HepG2 (cell line): ENCODE results near the gene CNIH3. TPM values are rescaled to one million over a fixed set of nuclear protein-coding genes. Genes with fewer than 3 reads are reported as not detected.

Experiments used
- ATAC-seq: fragments of 200-7000 bp; cut with Tn5 transposase; 3 replicates; pipeline ENCODE4 v1.9.1; 2020; ENCODE audit warnings: mild to moderate bottlenecking, moderate library complexity
- BruUV-seq: library from RNA; stranded (reverse); fragments of 400-500 nt; replicated peaks from 2 replicates; lab custom pipeline; 2021; lab: Mats Ljungman, UMichigan
- CTCF ChIA-PET: fragments of 300-600 bp; formaldehyde crosslinking; extraction: SDS; loops from one replicate; lab custom pipeline; 2021; ENCODE audit warnings: low total read pairs, inconsistent platforms, low intra/inter-chr PET ratio; lab: Yijun Ruan, JAX
- POLR2A ChIA-PET: fragments of 350-600 bp; sonication (Branson Sonifier 250); formaldehyde crosslinking; loops from one replicate; lab custom pipeline; 2020; ENCODE audit warnings: antibody characterized with exemption, inconsistent platforms; lab: Yijun Ruan, JAX
- DNase-seq: peaks from one replicate; pipeline ENCODE4 v3.0.0-alpha.2; 2015; ENCODE audit warnings: low spot score
- FAIRE-seq: peaks from 3 replicates; lab custom pipeline; 2011; peaks lifted over from hg19 to GRCh38; lab: Jason Lieb, UNC
- H2AFZ ChIP-seq: one replicate; pipeline ENCODE4 v1.6.1; 2011; ENCODE audit warnings: low read length, inconsistent platforms
- H3K27ac ChIP-seq: fragments of 300-600 bp; 3 replicates; pipeline ENCODE4 v1.8.0; 2011; ENCODE audit warnings: mixed run types, mild to moderate bottlenecking, mixed read lengths, low read length, inconsistent platforms; ENCODE audit not compliant: insufficient read depth; ENCODE audit errors: extremely low read length
- H3K27me3 ChIP-seq, 2 experiments: fragments of 200-600 bp in 1 of 2; 2 replicates in 1 of 2; 3 replicates in 1 of 2; pipeline versions ENCODE4 v1.6.0 to v1.8.0; 2011; ENCODE audit warnings: low read length in 2 of 2, mild to moderate bottlenecking in 2 of 2, moderate library complexity in 2 of 2, inconsistent platforms in 1 of 2; ENCODE audit not compliant: insufficient read depth in 2 of 2, control insufficient read depth in 1 of 2
- H3K36me3 ChIP-seq, 2 experiments: fragments of 200-600 bp in 1 of 2; replicated peaks in 1 of 2; 2 replicates in 1 of 2; 3 replicates in 1 of 2; pipeline versions ENCODE4 v1.5.1 to v1.8.0; 2011; ENCODE audit warnings: low read length in 2 of 2, inconsistent platforms in 1 of 2; ENCODE audit not compliant: insufficient read depth in 2 of 2, control insufficient read depth in 1 of 2
- H3K4me1 ChIP-seq: 2 replicates; pipeline ENCODE4 v1.5.1; 2012; ENCODE audit warnings: low read length, inconsistent platforms; ENCODE audit not compliant: insufficient read depth
- H3K4me2 ChIP-seq: 2 replicates; pipeline ENCODE4 v1.6.0; 2011; ENCODE audit warnings: low read depth, low read length, inconsistent platforms
- H3K4me3 ChIP-seq, 3 experiments: fragments of 200-600 bp in 1 of 3; sonication (generic), shearing (Covaris generic) in 1 of 3; replicated peaks in 1 of 3; 2 replicates each; pipeline ENCODE4 v1.5.1; 2011 to 2016; ENCODE audit warnings: low read length in 3 of 3, inconsistent platforms in 2 of 3, low read depth in 2 of 3, mild to moderate bottlenecking in 2 of 3, control low read depth in 1 of 3, mixed read lengths in 1 of 3; ENCODE audit not compliant: insufficient read depth in 1 of 3
- H3K79me2 ChIP-seq: one replicate; pipeline ENCODE4 v1.6.1; 2011; ENCODE audit warnings: low read length, inconsistent platforms; ENCODE audit not compliant: insufficient read depth
- H3K9ac ChIP-seq: 2 replicates; pipeline ENCODE4 v1.6.0; 2011; ENCODE audit warnings: mild to moderate bottlenecking, low read depth, low read length, inconsistent platforms; ENCODE audit not compliant: insufficient read depth
- H3K9me3 ChIP-seq: 2 replicates; pipeline ENCODE4 v1.5.1; 2012; ENCODE audit warnings: mild to moderate bottlenecking, low read length
- H4K20me1 ChIP-seq: 2 replicates; pipeline ENCODE4 v1.6.0; 2011; ENCODE audit warnings: inconsistent platforms, mild to moderate bottlenecking, low read length, moderate library complexity; ENCODE audit not compliant: insufficient read depth
- CEBPG ChIP-seq: IDR thresholded peaks from 2 replicates; pipeline ENCODE4 v1.6.1; 2016
- CREM ChIP-seq, 2 experiments: sonication (generic) in 1 of 2; formaldehyde crosslinking in 1 of 2; IDR thresholded peaks; 2 replicates each; pipeline versions ENCODE4 v1.4.0 to v1.6.1; 2016 to 2020; ENCODE audit warnings: antibody characterized with exemption in 1 of 2, mild to moderate bottlenecking in 1 of 2, missing genetic modification reagents in 1 of 2
- DPF2 ChIP-seq: sonication (generic); formaldehyde crosslinking; IDR thresholded peaks from 2 replicates; pipeline ENCODE4 v1.4.0; 2020; ENCODE audit warnings: mild to moderate bottlenecking, low read depth, missing genetic modification reagents, borderline replicate concordance
- ESRRA ChIP-seq: sonication (generic); formaldehyde crosslinking; IDR thresholded peaks from 2 replicates; pipeline ENCODE4 v1.5.1; 2020; ENCODE audit warnings: mild to moderate bottlenecking, low read depth, missing genetic modification reagents
- JUNB ChIP-seq: sonication (generic); formaldehyde crosslinking; IDR thresholded peaks from 2 replicates; pipeline ENCODE4 v1.8.0; 2022; ENCODE audit warnings: missing genetic modification reagents, mild to moderate bottlenecking, borderline replicate concordance
- MTF2 ChIP-seq: sonication (generic); formaldehyde crosslinking; IDR thresholded peaks from 2 replicates; pipeline ENCODE4 v1.5.0; 2020; ENCODE audit warnings: missing genetic modification reagents, borderline replicate concordance
- RBM22 ChIP-seq: fragments of 200-400 bp; formaldehyde crosslinking; optimal IDR thresholded peaks from 2 replicates; pipeline ENCODE3; 2017; ENCODE audit warnings: mild to moderate bottlenecking, low read length, moderate library complexity
- SP5 ChIP-seq: IDR thresholded peaks from 2 replicates; pipeline ENCODE4 v1.6.1; 2016; ENCODE audit warnings: low read depth, borderline replicate concordance
- SRSF9 ChIP-seq: fragments of 200-400 bp; formaldehyde crosslinking; IDR thresholded peaks from 2 replicates; pipeline ENCODE4 v1.6.1; 2018; ENCODE audit warnings: borderline replicate concordance, mild to moderate bottlenecking, low read depth, low read length; ENCODE audit not compliant: insufficient read depth, poor library complexity, severe bottlenecking
- ZFP36 ChIP-seq: fragments of 150-350 bp; IDR thresholded peaks from 2 replicates; pipeline ENCODE4 v1.6.1; 2018; ENCODE audit warnings: borderline replicate concordance, low read length, low read depth; ENCODE audit not compliant: partially characterized antibody
- ZNF232 ChIP-seq: sonication (generic); formaldehyde crosslinking; IDR thresholded peaks from 2 replicates; pipeline ENCODE4 v1.4.0; 2020; ENCODE audit warnings: missing genetic modification reagents, borderline replicate concordance
- ZNF674 ChIP-seq: sonication (generic); formaldehyde crosslinking; IDR thresholded peaks from 2 replicates; pipeline ENCODE4 v1.5.0; 2020; ENCODE audit warnings: low read depth, mild to moderate bottlenecking, missing genetic modification reagents
- ZNF678 ChIP-seq: sonication (generic); formaldehyde crosslinking; IDR thresholded peaks from 2 replicates; pipeline ENCODE4 v1.4.0; 2020; ENCODE audit warnings: mild to moderate bottlenecking, missing genetic modification reagents
- ZNF777 ChIP-seq: sonication (generic); formaldehyde crosslinking; IDR thresholded peaks from 2 replicates; pipeline ENCODE4 v1.4.0; 2020; ENCODE audit warnings: missing genetic modification reagents
- WGBS: methylation state at CpG from one replicate; pipeline ENCODE4 v1.1.6; 2017; ENCODE audit warnings: low lambda C conversion rate; 5-methylcytosine and 5-hydroxymethylcytosine counted together
- in situ Hi-C: cut with HindIII; loops from 2 replicates; pipeline ENCODE4 v1.10.0; 2017; ENCODE audit warnings: low pct_unique_long_range_greater_than_20kb; ENCODE audit not compliant: extremely low pct_ligation_motif_present
- intact Hi-C: fragments of 100-400 bp; cut with micrococcal nuclease; formaldehyde crosslinking; loops from one replicate; pipeline ENCODE4 v1.10.0; 2022; ENCODE audit not compliant: unreplicated experiment
- polyA plus RNA-seq, 8 experiments: library from polyadenylated mRNA; depleted of rRNA in 3 of 8; stranded (reverse) in 7 of 8; unstranded in 1 of 8; fragments of >200 nt; fragmentation: Illumina TruSeq in 4 of 8; extraction: Trizol in 4 of 8; gene quantifications; 2 replicates each; pipeline versions ENCODE4 v1.2.1 to v1.2.3, GENCODE V29; 2011 to 2016; ENCODE audit warnings: low read depth in 4 of 8, missing spikeins in 1 of 8, mixed read lengths in 1 of 8; ENCODE audit not compliant: insufficient read depth in 1 of 8
- total RNA-seq, 5 experiments: library from RNA; depleted of rRNA; stranded (reverse); fragments of >200 nt; fragmentation: Illumina TruSeq; extraction: Trizol; gene quantifications; 2 replicates each; pipeline ENCODE4 v1.2.3, GENCODE V29; 2016; ENCODE audit warnings: low read depth in 1 of 5
- TF ChIP-seq, protein P1 (sequence below): sonication (generic); formaldehyde crosslinking; conservative IDR thresholded peaks from 2 replicates; pipeline ENCODE4 v1.4.0; 2020; ENCODE audit warnings: missing genetic modification reagents
- TF ChIP-seq, protein P2 (sequence below): IDR thresholded peaks from 2 replicates; pipeline ENCODE4 v1.6.1; 2016; ENCODE audit warnings: mild to moderate bottlenecking
- TF ChIP-seq, protein P3 (sequence below): sonication (generic); formaldehyde crosslinking; IDR thresholded peaks from 2 replicates; pipeline ENCODE4 v1.5.1; 2020; ENCODE audit warnings: mild to moderate bottlenecking, missing genetic modification reagents

CNIH3 gene
- total and polyA plus RNA-seq, 2 of the 13 experiments (the other 11 are each of a cell fraction or from before 2014, with no cell fraction given) = 0.36 to 1.1 TPM

- TF ChIP-seq SP5 (CRISPR knock-in tag) (no peak), JUNB (CRISPR knock-in tag) (no peak), CREM (IDR thresholded peaks at IDR 0.05) (no peak), CREM (CRISPR knock-in tag; IDR thresholded peaks at IDR 0.05) (no peak), MTF2 (CRISPR knock-in tag) (no peak)
- TF ChIP-seq, protein P1, sequence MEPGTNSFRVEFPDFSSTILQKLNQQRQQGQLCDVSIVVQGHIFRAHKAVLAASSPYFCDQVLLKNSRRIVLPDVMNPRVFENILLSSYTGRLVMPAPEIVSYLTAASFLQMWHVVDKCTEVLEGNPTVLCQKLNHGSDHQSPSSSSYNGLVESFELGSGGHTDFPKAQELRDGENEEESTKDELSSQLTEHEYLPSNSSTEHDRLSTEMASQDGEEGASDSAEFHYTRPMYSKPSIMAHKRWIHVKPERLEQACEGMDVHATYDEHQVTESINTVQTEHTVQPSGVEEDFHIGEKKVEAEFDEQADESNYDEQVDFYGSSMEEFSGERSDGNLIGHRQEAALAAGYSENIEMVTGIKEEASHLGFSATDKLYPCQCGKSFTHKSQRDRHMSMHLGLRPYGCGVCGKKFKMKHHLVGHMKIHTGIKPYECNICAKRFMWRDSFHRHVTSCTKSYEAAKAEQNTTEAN (CRISPR knock-in tag) = no peak
Observed at GRCh38 chr1:224629965-224630364, 13.8 kb downstream of the CNIH3 start (continued).

GRCh38 chr1:224631462-224632115 is 15.5 kb downstream of the CNIH3 start:
- ATAC-seq (no peak), FAIRE-seq (no peak), DNase-seq (no peak)
- Histone ChIP-seq H3K79me2 (no peaks in the 10 kb centered on the region), H4K20me1 (no peaks in the 10 kb centered on the region), H2AFZ (no peak overlapping the region), H3K36me3 (no peaks in the 10 kb centered on the region), H3K9ac (no peak overlapping the region), H3K27ac (no peak overlapping the region), H3K4me1 (no peaks in the 10 kb centered on the region), H3K4me3 (no peak overlapping the region), H3K9me3 (no peaks in the 10 kb centered on the region), H3K27me3 (peaks cover 0 to 22% of the 10 kb centered on the region in 2 experiments; a peak in 4 of 5 replicates), H3K4me2 (no peak overlapping the region)
- in situ Hi-C loops (no loop called here), intact Hi-C loops (no loop called here)
- ChIA-PET POLR2A (no interaction called here), CTCF (no interaction called here)
- 11% methylated on average over 6 of the region's 6 CpGs for WGBS
- no TSS peak for BruUV-seq
- no peak for TF ChIP-seq ZNF678 (CRISPR knock-in tag)
- no peak for TF ChIP-seq SRSF9
- TF ChIP-seq, protein P2, sequence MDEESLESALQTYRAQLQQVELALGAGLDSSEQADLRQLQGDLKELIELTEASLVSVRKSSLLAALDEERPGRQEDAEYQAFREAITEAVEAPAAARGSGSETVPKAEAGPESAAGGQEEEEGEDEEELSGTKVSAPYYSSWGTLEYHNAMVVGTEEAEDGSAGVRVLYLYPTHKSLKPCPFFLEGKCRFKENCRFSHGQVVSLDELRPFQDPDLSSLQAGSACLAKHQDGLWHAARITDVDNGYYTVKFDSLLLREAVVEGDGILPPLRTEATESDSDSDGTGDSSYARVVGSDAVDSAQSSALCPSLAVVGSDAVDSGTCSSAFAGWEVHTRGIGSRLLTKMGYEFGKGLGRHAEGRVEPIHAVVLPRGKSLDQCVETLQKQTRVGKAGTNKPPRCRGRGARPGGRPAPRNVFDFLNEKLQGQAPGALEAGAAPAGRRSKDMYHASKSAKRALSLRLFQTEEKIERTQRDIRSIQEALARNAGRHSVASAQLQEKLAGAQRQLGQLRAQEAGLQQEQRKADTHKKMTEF (CRISPR knock-in tag) = no peak
- no peak for TF ChIP-seq CEBPG (CRISPR knock-in tag)
- TF ChIP-seq RBM22 = no peak
- no peak for TF ChIP-seq ESRRA (CRISPR knock-in tag)
- no peak for TF ChIP-seq ZFP36
- TF ChIP-seq ZNF232 (CRISPR knock-in tag) = no peak
- no peak for TF ChIP-seq ZNF777 (CRISPR knock-in tag)
- TF ChIP-seq, protein P3, sequence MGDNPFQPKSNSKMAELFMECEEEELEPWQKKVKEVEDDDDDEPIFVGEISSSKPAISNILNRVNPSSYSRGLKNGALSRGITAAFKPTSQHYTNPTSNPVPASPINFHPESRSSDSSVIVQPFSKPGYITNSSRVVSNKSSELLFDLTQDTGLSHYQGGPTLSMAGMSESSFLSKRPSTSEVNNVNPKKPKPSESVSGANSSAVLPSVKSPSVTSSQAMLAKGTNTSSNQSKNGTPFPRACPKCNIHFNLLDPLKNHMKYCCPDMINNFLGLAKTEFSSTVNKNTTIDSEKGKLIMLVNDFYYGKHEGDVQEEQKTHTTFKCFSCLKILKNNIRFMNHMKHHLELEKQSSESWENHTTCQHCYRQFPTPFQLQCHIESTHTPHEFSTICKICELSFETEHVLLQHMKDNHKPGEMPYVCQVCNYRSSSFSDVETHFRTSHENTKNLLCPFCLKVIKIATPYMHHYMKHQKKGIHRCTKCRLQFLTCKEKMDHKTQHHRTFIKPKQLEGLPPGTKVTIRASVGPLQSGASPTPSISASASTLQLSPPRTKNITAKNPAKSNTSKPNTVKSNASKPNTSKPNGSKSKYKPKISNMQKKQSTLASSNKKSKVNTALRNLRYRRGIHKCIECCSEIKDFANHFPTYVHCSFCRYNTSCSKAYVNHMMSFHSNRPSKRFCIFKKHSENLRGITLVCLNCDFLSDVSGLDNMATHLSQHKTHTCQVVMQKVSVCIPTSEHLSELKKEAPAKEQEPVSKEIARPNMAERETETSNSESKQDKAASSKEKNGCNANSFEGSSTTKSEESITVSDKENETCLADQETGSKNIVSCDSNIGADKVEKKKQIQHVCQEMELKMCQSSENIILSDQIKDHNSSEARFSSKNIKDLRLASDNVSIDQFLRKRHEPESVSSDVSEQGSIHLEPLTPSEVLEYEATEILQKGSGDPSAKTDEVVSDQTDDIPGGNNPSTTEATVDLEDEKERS (CRISPR knock-in tag) = no peak
- no peak for TF ChIP-seq DPF2 (CRISPR knock-in tag)
- no peak for TF ChIP-seq ZNF674 (CRISPR knock-in tag)
